Neuronal stem cell (in vitro differentiated cells): Measurements from ENCODE around the gene MYO5A.

Source experiments
- DNase-seq: peaks from one replicate; pipeline ENCODE4 v3.0.0-alpha.2; 2013; ENCODE audit warnings: low spot score
- H2AFZ ChIP-seq: one replicate; pipeline ENCODE4 v1.6.1; 2013; ENCODE audit warnings: mild to moderate bottlenecking, low read length, inconsistent platforms
- H2AK5ac ChIP-seq: 2 replicates; pipeline ENCODE4 v1.6.1; 2013; ENCODE audit warnings: low read depth, mild to moderate bottlenecking, inconsistent platforms, low read length, moderate library complexity, mixed read lengths
- H2BK120ac ChIP-seq: 2 replicates; pipeline ENCODE4 v1.6.1; 2013; ENCODE audit warnings: low read depth, mild to moderate bottlenecking, inconsistent platforms, low read length, moderate library complexity, mixed read lengths
- H2BK12ac ChIP-seq: one replicate; pipeline ENCODE4 v1.6.1; 2013; ENCODE audit warnings: low read length, inconsistent platforms
- H2BK15ac ChIP-seq: 2 replicates; pipeline ENCODE4 v1.6.1; 2013; ENCODE audit warnings: mild to moderate bottlenecking, low read length, inconsistent platforms, mixed read lengths
- H2BK5ac ChIP-seq: one replicate; pipeline ENCODE4 v1.6.1; 2013; ENCODE audit warnings: inconsistent platforms, mild to moderate bottlenecking, low read length, moderate library complexity
- H3K14ac ChIP-seq: one replicate; pipeline ENCODE4 v1.6.1; 2013; ENCODE audit warnings: low read length, inconsistent platforms
- H3K18ac ChIP-seq: 2 replicates; pipeline ENCODE4 v1.6.1; 2013; ENCODE audit warnings: low read length, inconsistent platforms
- H3K23ac ChIP-seq: 2 replicates; pipeline ENCODE4 v1.6.1; 2013; ENCODE audit warnings: low read depth, mild to moderate bottlenecking, mixed read lengths, low read length, inconsistent platforms; ENCODE audit not compliant: poor library complexity
- H3K27ac ChIP-seq: replicated peaks from 3 replicates; pipeline ENCODE4 v1.5.1; 2013; ENCODE audit warnings: low read length, inconsistent platforms
- H3K27me3 ChIP-seq, 3 experiments: 2 replicates each; pipeline ENCODE4 v1.6.1; 2013; ENCODE audit warnings: low read length in 3 of 3, mild to moderate bottlenecking in 2 of 3, inconsistent platforms in 1 of 3, low read depth in 1 of 3, mixed read lengths in 1 of 3, moderate library complexity in 1 of 3; ENCODE audit not compliant: control insufficient read depth in 3 of 3, insufficient read depth in 3 of 3
- H3K36me3 ChIP-seq, 2 donors: replicated peaks in 1 of 2; 2 replicates each; pipeline ENCODE4 v1.6.1; 2013; ENCODE audit warnings: low read length in 2 of 2; ENCODE audit not compliant: control insufficient read depth in 2 of 2, insufficient read depth in 2 of 2
- H3K4ac ChIP-seq: 2 replicates; pipeline ENCODE4 v1.6.1; 2013; ENCODE audit warnings: inconsistent platforms, mild to moderate bottlenecking, low read length, moderate library complexity
- H3K4me1 ChIP-seq, 2 donors: 1 replicate in 1 of 2; 2 replicates in 1 of 2; pipeline ENCODE4 v1.6.1; 2013; ENCODE audit warnings: low read length in 2 of 2, low read depth in 1 of 2; ENCODE audit not compliant: control insufficient read depth in 2 of 2, insufficient read depth in 1 of 2
- H3K4me2 ChIP-seq: one replicate; pipeline ENCODE4 v1.6.1; 2013; ENCODE audit warnings: mild to moderate bottlenecking, low read length, inconsistent platforms; ENCODE audit not compliant: insufficient read depth, poor library complexity, severe bottlenecking
- H3K4me3 ChIP-seq, 2 donors: 2 replicates each; pipeline ENCODE4 v1.5.1; 2013; ENCODE audit warnings: low read length in 2 of 2, mild to moderate bottlenecking in 2 of 2, inconsistent platforms in 1 of 2, moderate library complexity in 1 of 2
- H3K79me1 ChIP-seq: one replicate; pipeline ENCODE4 v1.6.1; 2013; ENCODE audit warnings: low read depth, mild to moderate bottlenecking, inconsistent platforms, low read length, moderate library complexity
- H3K9ac ChIP-seq: one replicate; pipeline ENCODE4 v1.6.1; 2013; ENCODE audit warnings: mild to moderate bottlenecking, low read depth, low read length, inconsistent platforms; ENCODE audit not compliant: poor library complexity
- H3K9me3 ChIP-seq, 2 donors: replicated peaks in 1 of 2; 2 replicates each; pipeline versions ENCODE3 to v1.6.1; 2013; ENCODE audit warnings: low read length in 2 of 2, mild to moderate bottlenecking in 2 of 2, inconsistent platforms in 1 of 2, low read depth in 1 of 2, mixed read lengths in 1 of 2, moderate library complexity in 1 of 2; ENCODE audit not compliant: control insufficient read depth in 2 of 2, insufficient read depth in 1 of 2
- H4K8ac ChIP-seq: one replicate; pipeline ENCODE4 v1.6.1; 2013; ENCODE audit warnings: low read depth, mild to moderate bottlenecking, inconsistent platforms, low read length, moderate library complexity
- H4K91ac ChIP-seq: one replicate; pipeline ENCODE4 v1.6.1; 2013; ENCODE audit warnings: low read length, low read depth, mild to moderate bottlenecking, inconsistent platforms; ENCODE audit not compliant: poor library complexity
- WGBS, 2 donors: extraction: QIAGEN DNeasy Blood & Tissue Kit; methylation state at CpG; one replicate each; pipeline ENCODE4 v1.1.7; 2013; ENCODE audit warnings: missing lambda C conversion rate in 2 of 2, mixed read lengths in 1 of 2; ENCODE audit not compliant: insufficient read length in 2 of 2, insufficient replicate concordance in 1 of 2; ENCODE audit errors: extremely low coverage in 2 of 2; 5-methylcytosine and 5-hydroxymethylcytosine counted together

MYO5A gene

DNA sequence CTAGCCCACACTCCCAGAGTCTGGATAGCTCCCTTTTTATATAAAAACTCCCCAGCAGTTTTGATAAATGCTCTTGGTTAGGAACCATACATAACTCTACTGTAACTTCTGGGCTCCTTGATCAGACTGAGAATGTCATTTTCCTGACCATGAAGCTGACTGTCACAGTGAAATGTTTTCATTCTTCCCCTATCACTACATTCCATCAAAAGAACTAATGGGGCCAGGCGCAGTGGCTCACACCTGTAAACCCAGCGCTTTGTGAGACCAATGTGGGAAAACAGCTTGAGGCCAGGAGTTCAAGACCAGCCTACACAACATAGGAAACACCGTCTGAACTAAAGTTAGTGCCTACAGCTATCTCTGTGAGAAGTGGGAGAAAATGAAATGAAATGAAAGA, 160.3 kb downstream of the MYO5A start:
- H4K8ac ChIP-seq: no peak overlapping the region
- WGBS, 2 donors: no CpG with 5 or more reads among the region's 3 CpGs
- H3K4me1 ChIP-seq: no peaks in the 10 kb centered on the region
- H3K36me3 ChIP-seq: peaks cover 4 to 79% of the 10 kb centered on the region in 2 donors
- H3K14ac ChIP-seq: no peak overlapping the region
- no peaks in the 10 kb centered on the region for H3K9me3 ChIP-seq
- H3K9ac ChIP-seq: no peak overlapping the region
- no peaks in the 10 kb centered on the region for H3K27me3 ChIP-seq
- H4K91ac ChIP-seq: no peak overlapping the region
- H3K4me3 ChIP-seq: no peak overlapping the region
- H2BK15ac ChIP-seq: no peak overlapping the region
- H3K79me1 ChIP-seq: no peaks in the 10 kb centered on the region
- H2BK12ac ChIP-seq: no peak overlapping the region
- DNase-seq: no peak
- no peak overlapping the region for H2AFZ ChIP-seq
- H3K4ac ChIP-seq: no peak overlapping the region
- H3K23ac ChIP-seq: no peak overlapping the region
- no peak overlapping the region for H3K18ac ChIP-seq
- H2BK120ac ChIP-seq: no peak overlapping the region
- no peak overlapping the region for H3K27ac ChIP-seq
- H2AK5ac ChIP-seq: no peak overlapping the region
- H3K4me2 ChIP-seq: no peak overlapping the region
- H2BK5ac ChIP-seq: no peak overlapping the region

DNA sequence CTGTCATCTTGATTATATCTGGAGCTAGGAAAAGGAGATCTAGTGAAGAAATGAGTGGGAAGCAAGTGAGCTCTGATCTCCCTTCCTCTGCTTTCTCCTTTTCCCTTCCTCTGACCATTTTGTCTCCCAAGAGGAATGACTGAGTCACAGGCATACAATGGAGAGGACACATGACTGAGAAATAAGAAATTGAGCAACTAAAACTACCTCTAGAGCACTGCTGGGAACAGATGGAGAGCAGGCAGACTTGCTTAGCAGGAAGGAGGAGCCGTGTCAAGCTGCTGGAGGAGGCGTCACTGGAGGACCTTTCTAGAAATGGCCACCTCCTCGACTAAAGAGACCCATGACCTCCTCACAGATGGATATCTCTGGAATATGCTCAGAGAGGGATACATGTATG, 166.2 kb downstream of the MYO5A start:
- H3K36me3 ChIP-seq: peaks cover 1 to 74% of the 10 kb centered on the region in 2 donors
- H3K4me2 ChIP-seq: no peak overlapping the region
- H2BK120ac ChIP-seq: no peak overlapping the region
- H3K27ac ChIP-seq: no peak overlapping the region
- H2BK12ac ChIP-seq: no peak overlapping the region
- H3K27me3 ChIP-seq: no peaks in the 10 kb centered on the region
- no peak overlapping the region for H2BK5ac ChIP-seq
- H3K23ac ChIP-seq: no peak overlapping the region
- DNase-seq: no peak
- H2AK5ac ChIP-seq: no peak overlapping the region
- H3K79me1 ChIP-seq: no peaks in the 10 kb centered on the region
- no peak overlapping the region for H3K18ac ChIP-seq
- peaks cover 0 to 3% of the 10 kb centered on the region in 2 donors for H3K4me1 ChIP-seq
- no peak overlapping the region for H3K4me3 ChIP-seq
- H4K91ac ChIP-seq: no peak overlapping the region
- WGBS, 2 donors: no CpG with 5 or more reads among the region's 3 CpGs
- no peak overlapping the region for H3K4ac ChIP-seq
- no peak overlapping the region for H4K8ac ChIP-seq
- no peaks in the 10 kb centered on the region for H3K9me3 ChIP-seq
- no peak overlapping the region for H2AFZ ChIP-seq
- no peak overlapping the region for H2BK15ac ChIP-seq
- H3K14ac ChIP-seq: no peak overlapping the region
- no peak overlapping the region for H3K9ac ChIP-seq

DNA sequence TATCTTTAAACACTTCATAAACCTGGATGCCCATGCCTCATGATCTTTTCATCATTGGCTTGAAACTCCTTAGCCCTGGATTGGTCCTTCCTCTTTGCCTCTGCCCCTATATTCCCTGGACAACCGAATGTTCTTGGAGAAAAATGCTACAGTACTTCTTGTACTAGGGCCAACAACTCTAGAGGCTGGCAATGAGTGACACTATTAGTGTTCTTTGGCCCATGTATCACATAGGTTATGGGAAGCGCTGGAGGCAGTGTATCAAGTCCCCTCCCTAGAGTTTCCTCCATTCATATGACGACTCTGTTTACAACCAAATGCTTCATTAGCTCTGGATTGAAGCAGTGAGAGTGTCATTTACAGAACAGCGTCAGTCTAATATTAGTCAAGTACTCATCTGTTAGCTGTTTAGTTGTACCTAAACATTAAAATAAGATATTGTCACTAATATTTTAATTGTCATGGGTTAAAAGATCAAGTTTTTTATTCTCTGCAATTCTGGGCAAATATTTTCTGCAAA, 166.6 kb downstream of the MYO5A start:
- no peak overlapping the region for H2BK120ac ChIP-seq
- no peak overlapping the region for H3K18ac ChIP-seq
- no peak overlapping the region for H4K8ac ChIP-seq
- H3K14ac ChIP-seq: no peak overlapping the region
- H3K4me1 ChIP-seq: peaks cover 0 to 3% of the 10 kb centered on the region in 2 donors
- no CpG with 5 or more reads among the region's 4 CpGs for WGBS, 2 donors
- no peak overlapping the region for H3K4ac ChIP-seq
- no peak overlapping the region for H3K23ac ChIP-seq
- H4K91ac ChIP-seq: no peak overlapping the region
- H3K4me2 ChIP-seq: no peak overlapping the region
- H2AFZ ChIP-seq: no peak overlapping the region
- no peak overlapping the region for H3K4me3 ChIP-seq
- H2BK15ac ChIP-seq: no peak overlapping the region
- peaks cover 1 to 76% of the 10 kb centered on the region in 2 donors for H3K36me3 ChIP-seq
- no peaks in the 10 kb centered on the region for H3K9me3 ChIP-seq
- H2BK12ac ChIP-seq: no peak overlapping the region
- H2BK5ac ChIP-seq: no peak overlapping the region
- no peak overlapping the region for H2AK5ac ChIP-seq
- H3K79me1 ChIP-seq: no peaks in the 10 kb centered on the region
- H3K9ac ChIP-seq: no peak overlapping the region
- DNase-seq: no peak
- no peak overlapping the region for H3K27ac ChIP-seq
- H3K27me3 ChIP-seq: no peaks in the 10 kb centered on the region

GRCh38 chr15:52361494-52361893, 167.2 kb downstream of the MYO5A start:
- Histone ChIP-seq H3K79me1 (no peaks in the 10 kb centered on the region), H3K23ac (no peak overlapping the region), H3K27ac (no peak overlapping the region), H4K8ac (no peak overlapping the region), H3K9me3 (no peaks in the 10 kb centered on the region), H2BK120ac (no peak overlapping the region), H3K27me3 (no peaks in the 10 kb centered on the region), H2AK5ac (no peak overlapping the region), H3K36me3 (peaks cover 1 to 71% of the 10 kb centered on the region in 2 donors), H3K9ac (no peak overlapping the region), H3K18ac (no peak overlapping the region), H3K4me2 (no peak overlapping the region), H4K91ac (no peak overlapping the region), H3K14ac (no peak overlapping the region), H2BK5ac (no peak overlapping the region), H3K4me3 (no peak overlapping the region), H3K4me1 (peaks cover 0 to 3% of the 10 kb centered on the region in 2 donors), H3K4ac (no peak overlapping the region), H2BK15ac (no peak overlapping the region), H2AFZ (no peak overlapping the region), H2BK12ac (no peak overlapping the region)
- DNase-seq: no peak
- no CpG with 5 or more reads among the region's 4 CpGs for WGBS, 2 donors
